Ascending aorta (tissue), 2 donors: ENCODE data around the gene KRT6B. TPM values are rescaled to one million over a fixed set of nuclear protein-coding genes. Genes with fewer than 3 reads are reported as not detected.

ENCODE experiments used
- DNase-seq, 2 donors: peaks; one replicate each; pipeline ENCODE4 v3.0.0-alpha.2; 2019; ENCODE audit warnings: low spot score in 2 of 2
- H3K27ac ChIP-seq, 2 donors: fragments of 200-600 bp; sonication (generic); one replicate each; pipeline ENCODE4 v1.5.1; 2016 to 2017; ENCODE audit warnings: mild to moderate bottlenecking in 1 of 2
- H3K27me3 ChIP-seq: fragments of 200-600 bp; sonication (generic); one replicate; pipeline ENCODE4 v1.5.1; 2017
- H3K36me3 ChIP-seq, 2 donors: fragments of 200-600 bp; sonication (generic); one replicate each; pipeline ENCODE4 v1.5.1; 2016
- H3K4me1 ChIP-seq, 2 donors: fragments of 200-600 bp; sonication (generic); one replicate each; pipeline ENCODE4 v1.5.1; 2016 to 2017; ENCODE audit warnings: mild to moderate bottlenecking in 1 of 2
- H3K4me3 ChIP-seq, 2 donors: fragments of 200-600 bp; sonication (generic); one replicate each; pipeline ENCODE4 v1.5.1; 2016 to 2017; ENCODE audit warnings: mild to moderate bottlenecking in 1 of 2
- H3K9me3 ChIP-seq, 2 donors: fragments of 200-600 bp; sonication (generic); one replicate each; pipeline ENCODE4 v1.5.1; 2016
- CTCF ChIP-seq, 3 experiments: fragments of 200-600 bp in 2 of 3; fragments of 450-650 bp in 1 of 3; sonication (generic) in 2 of 3; IDR thresholded peaks; one replicate each; pipeline ENCODE4 v1.5.1; 2016 to 2019; ENCODE audit warnings: antibody characterized with exemption in 3 of 3, mild to moderate bottlenecking in 1 of 3, moderate library complexity in 1 of 3
- intact Hi-C: fragments of 100-400 bp; cut with DNase I; formaldehyde crosslinking; loops from one replicate; pipeline ENCODE4 v1.15.1; 2023
- total RNA-seq: library from RNA; depleted of rRNA; stranded (reverse); fragments of >200 nt; gene quantifications from one replicate; pipeline ENCODE4 v1.1.0, GENCODE V29; 2016

The KRT6B gene
- total RNA-seq, 1 donor from 2014 or later: 0.32 TPM

GRCh38 chr12:52439845-52440244 is 12.1 kb downstream of the KRT6B start:
- DNase-seq: no peak
- Histone ChIP-seq H3K27ac (no peak overlapping the region), H3K4me3 (no peak overlapping the region), H3K9me3 (no peaks in the 10 kb centered on the region), H3K36me3 (no peaks in the 10 kb centered on the region), H3K27me3 (no peaks in the 10 kb centered on the region), H3K4me1 (no peaks in the 10 kb centered on the region)
- intact Hi-C loops: no loop called here
- TF ChIP-seq CTCF (IDR thresholded peaks at IDR 0.05): no peak

- Histone ChIP-seq H3K36me3 (no peaks in the 10 kb centered on the region), H3K27ac (no peak overlapping the region), H3K27me3 (no peaks in the 10 kb centered on the region), H3K4me1 (no peaks in the 10 kb centered on the region), H3K4me3 (no peak overlapping the region), H3K9me3 (no peaks in the 10 kb centered on the region)
- TF ChIP-seq CTCF (IDR thresholded peaks at IDR 0.05): no peak
- DNase-seq: no peak
- intact Hi-C loops: no loop called here
Observed at GRCh38 chr12:52439420-52439819, 12.5 kb downstream of the KRT6B start.

- Histone ChIP-seq H3K4me3 (no peak overlapping the region), H3K27me3 (no peaks in the 10 kb centered on the region), H3K36me3 (no peaks in the 10 kb centered on the region), H3K27ac (no peak overlapping the region), H3K9me3 (no peaks in the 10 kb centered on the region), H3K4me1 (no peaks in the 10 kb centered on the region)
- TF ChIP-seq CTCF (IDR thresholded peaks at IDR 0.05): no peak
- intact Hi-C loops: no loop called here
- no peak for DNase-seq
Observed at GRCh38 chr12:52438305-52439301, 13.3 kb downstream of the KRT6B start.

- no peak for TF ChIP-seq CTCF (IDR thresholded peaks at IDR 0.05)
- no peaks in the 10 kb centered on the region for H3K27me3 ChIP-seq
- no peak overlapping the region for H3K27ac ChIP-seq
- H3K9me3 ChIP-seq: no peaks in the 10 kb centered on the region
- no peaks in the 10 kb centered on the region for H3K36me3 ChIP-seq
- no peak overlapping the region for H3K4me3 ChIP-seq
- no peaks in the 10 kb centered on the region for H3K4me1 ChIP-seq
- intact Hi-C loops: no loop called here
- DNase-seq: no peak
Observed at GRCh38 chr12:52437508-52437907, 14.4 kb downstream of the KRT6B start.

GRCh38 chr12:52436828-52437474 is 15.0 kb downstream of the KRT6B start:
- no peak for TF ChIP-seq CTCF (IDR thresholded peaks at IDR 0.05)
- intact Hi-C loops: no loop called here
- Histone ChIP-seq H3K27ac (no peak overlapping the region), H3K36me3 (no peaks in the 10 kb centered on the region), H3K27me3 (no peaks in the 10 kb centered on the region), H3K4me1 (no peaks in the 10 kb centered on the region), H3K4me3 (no peak overlapping the region), H3K9me3 (no peaks in the 10 kb centered on the region)
- DNase-seq: no peak
